Stimulated activated CD4-positive, alpha-beta T cell treated with anti-CD3 and anti-CD28 coated beads, TNF-alpha, amount 100 ng/mL, for 4 hours (primary cell): ENCODE measurements around the gene CLMP.
"Not testable (repeated sequence)": the region's sequence is repeated elsewhere in the genome, so short reads cannot be mapped to it uniquely, and the experiment has no call there.

Experiments
- DNase-seq, 3 experiments: peaks; one replicate each; pipeline ENCODE4 v3.0.0-alpha.2; 2020; ENCODE audit warnings: low read depth in 3 of 3

CLMP gene

DNA sequence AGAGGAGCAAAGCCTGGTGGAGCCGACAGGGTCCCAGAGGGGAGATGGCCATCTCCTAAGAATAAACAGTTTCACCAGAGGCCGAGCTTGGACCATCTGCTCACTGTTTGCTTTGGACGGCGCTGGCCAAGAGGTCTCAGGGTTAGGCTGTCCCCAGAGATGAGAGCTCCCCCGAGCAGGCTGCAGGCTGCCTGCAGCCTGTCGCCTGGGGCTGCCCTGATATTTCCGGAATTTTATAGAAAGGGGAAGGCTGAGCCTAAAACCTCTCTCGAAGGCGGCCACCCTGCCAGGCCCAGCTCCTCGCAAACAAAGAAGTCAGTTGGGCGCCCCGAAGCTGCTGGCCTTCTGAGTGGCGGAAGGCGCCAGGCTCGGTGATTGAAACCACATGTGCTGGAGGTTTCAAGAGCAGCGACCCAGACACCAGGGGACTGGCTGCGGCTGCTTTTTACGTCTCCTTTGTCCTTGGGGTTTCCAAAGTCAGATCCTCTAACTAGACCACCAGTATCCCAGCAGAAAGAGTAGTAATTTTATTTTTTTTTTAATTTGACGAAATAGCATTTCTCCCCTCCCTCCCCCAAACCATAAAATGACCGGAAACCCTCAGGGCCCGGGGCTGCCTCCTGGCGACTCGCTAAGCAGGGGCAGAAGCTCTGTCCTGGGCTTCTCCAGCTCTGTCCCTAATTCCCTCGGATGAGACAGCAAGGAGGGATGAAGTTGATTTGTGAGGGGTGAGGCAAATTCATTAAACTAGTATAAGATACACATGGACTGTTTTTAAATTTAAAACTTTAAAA, 57.4 kb downstream of the CLMP start:
- no peak for DNase-seq

DNA sequence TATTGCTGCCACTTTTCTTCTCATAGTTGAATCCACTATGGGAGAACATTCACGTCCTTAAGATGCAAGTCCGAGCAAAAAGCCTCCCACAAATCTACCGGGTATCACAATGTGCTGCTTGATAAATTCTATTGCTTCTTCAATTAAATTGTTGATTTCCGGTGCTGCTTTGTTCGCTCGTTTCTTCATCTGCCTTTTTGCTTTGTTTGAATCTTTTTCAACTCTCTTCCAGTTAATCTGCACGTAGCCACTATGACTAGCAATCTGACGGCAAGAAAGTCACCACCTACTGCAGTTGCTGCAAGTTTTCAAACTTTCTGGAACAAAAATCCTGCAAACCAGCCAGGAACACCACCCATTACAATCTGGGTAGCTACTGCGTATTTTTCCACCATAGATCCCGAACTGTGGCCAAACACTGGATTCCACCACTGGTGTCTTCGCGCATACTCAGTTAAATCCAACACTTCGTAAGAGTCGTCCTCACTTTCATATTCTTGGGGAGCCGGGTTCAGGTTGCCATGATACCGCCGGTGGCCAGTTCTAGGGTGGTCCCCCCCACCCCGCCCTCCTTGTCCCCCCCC, 59.1 kb downstream of the CLMP start:
- DNase-seq: no peak

DNA sequence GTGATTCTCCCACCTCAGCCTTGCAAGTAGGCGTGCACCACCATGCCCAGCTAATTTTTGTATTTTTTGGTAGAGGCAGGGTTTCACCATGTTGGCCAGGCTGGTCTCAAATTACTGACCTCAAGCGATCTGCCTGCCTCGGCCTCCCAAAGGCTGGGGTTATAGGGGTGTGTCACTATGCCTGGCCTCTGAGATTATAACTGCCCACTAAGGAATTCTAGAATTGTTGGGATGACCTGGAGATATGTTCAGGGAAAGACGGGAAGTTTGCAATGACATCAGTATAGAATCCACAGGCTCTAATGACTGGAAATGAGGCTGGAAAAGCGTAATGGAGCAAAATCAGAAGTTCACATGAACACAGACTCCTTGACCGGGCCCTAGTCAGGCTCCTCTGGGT, 62.2 kb downstream of the CLMP start:
- DNase-seq: no peak

DNA sequence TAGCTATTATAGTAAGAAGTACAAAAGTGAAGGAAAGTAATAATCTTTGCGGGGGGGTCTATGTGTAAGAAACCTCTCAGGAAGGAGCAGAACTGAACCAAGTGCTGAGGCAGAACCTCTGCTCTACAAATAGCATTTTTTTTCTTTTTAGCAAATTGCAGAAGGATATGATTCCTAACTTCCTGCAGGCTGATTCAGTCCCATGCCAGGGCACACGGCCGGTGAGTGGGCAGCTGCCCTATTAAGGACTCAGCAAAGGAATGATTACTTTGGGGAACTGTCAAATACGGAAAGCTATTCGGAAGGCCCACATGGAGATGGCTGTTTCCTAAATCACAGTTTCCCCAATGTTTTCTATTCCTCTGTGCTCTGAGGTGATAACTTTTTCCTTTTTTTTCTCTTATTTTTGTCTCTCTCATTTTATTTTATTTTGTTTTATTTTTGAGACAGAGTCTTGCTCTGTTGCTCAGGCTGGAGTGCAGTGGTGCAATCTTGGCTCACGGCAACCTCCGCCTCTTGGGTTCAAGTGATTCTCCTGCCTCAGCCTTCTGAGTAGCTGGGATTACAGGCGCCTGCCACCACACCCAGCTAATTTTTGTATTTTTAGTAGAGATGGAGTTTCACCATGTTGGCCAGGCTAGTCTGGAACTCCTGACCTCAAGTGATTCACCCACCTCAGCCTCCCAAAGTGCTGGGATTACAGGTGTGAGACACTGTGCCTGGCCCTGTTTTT, 62.8 kb downstream of the CLMP start:
- DNase-seq: not testable (repeated sequence)

DNA sequence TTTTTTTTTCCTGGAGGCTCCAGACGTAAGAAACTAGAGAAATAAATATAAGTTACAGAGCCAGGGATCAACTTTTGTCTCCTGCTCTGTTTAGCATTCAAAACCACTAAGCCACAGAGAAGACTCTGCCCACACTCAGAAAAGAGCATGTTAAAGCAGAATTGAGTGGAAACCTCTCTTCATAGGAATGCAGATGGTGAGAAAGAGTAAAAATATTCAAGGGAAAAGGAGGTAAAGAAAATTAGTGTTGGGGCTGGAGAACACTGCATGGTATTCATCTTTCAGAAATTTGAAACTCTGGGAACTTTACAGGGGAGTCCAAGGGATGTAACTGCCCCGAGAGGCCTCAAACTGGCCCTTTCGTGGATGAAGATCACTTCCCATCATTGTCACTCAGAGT, 65.1 kb downstream of the CLMP start:
- no peak for DNase-seq

DNA sequence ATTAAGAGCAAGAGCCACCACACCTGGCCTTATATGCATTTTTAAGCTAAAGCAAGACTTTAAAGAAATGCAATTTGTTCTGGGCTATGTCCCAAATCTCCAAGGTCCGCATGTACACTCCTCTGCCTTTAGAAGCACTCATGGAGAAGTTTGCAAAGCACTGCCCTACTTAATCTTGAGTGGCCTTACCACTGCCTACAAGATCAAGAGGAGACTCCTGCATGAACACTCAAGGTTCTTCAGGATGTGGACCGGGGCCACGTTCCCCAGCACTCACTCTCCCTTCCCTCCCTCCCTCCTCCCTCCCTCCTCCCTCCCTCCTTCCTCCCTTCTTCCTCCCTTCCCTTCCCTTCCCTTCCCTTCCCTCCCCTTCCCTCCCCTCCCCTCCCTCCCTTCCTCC, 69.9 kb downstream of the CLMP start:
- DNase-seq: no peak

DNA sequence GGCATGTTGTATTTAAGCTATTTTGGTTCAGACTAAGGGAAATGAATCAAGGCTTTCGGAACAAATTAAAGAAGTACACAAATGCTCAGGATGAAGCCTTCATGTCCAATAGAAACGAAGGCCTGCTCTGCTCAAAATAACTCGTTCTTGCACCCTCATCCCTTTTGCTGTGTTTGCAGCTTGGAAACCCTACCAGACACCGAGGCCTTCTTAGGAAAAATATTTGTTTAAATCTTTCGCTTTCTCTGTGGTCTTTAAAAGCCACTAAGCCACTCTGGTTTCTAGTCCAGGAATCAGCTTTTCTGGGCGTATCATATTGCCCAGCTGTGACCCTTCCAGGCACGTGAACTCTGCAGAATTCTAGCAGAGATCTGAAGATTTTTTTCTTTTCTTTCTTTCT, 72.2 kb downstream of the CLMP start:
- DNase-seq: no peak

DNA sequence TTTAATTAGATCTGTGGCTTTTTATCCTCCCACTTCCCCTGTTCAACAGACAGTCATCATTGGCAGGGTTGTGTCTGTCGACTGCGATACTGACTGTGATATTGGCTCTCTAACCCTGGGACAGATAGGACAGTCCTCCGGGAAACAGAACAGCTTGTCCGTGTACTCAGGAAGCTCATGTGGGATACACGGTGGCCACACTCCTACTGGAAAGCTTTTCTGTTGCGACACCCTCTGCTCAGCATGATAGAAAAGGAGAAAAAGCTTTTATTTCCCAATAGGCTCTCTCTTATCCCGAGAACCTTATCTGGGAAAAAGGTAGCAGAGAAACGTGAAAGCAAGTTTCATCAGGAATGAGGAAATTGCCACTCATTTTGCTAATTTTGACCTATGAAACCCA, 72.7 kb downstream of the CLMP start:
- no peak for DNase-seq

DNA sequence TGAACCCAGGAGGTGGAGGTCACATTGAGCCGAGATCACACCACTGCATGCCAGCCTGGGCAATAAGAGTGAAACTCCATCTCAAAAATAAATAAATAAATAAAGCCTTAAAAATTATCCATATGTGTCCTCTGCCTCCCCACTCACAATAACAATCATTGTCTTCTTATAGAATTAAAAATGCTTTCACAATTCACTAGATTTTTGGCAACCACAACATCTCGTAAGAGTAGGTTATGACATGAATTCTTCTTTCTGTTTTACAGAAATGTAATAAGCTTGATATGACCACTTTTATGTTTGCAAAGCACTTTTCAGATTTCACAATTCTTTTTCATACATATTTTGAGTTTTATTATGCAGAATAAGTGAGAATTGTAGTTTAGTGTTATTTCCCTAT, 78.6 kb downstream of the CLMP start:
- no peak for DNase-seq

DNA sequence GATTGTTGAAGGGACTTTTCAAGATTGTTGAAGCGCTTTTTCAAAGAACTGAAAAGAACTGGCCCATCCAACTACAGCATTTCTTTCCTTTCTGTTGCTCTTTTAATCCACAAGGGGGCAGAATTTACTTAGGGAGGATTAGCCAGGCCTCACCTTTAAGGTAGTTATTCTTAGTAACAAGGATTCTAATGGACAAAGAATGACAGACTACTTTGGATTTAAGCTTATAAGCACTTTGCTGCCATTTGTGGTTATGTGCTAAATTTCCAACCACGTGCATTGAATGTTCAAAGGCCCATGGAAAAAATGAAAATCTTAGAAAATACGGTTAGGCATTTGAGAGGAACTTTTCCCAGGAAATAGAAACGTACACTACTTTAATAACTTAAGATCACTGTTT, 83.6 kb downstream of the CLMP start:
- no peak for DNase-seq

DNA sequence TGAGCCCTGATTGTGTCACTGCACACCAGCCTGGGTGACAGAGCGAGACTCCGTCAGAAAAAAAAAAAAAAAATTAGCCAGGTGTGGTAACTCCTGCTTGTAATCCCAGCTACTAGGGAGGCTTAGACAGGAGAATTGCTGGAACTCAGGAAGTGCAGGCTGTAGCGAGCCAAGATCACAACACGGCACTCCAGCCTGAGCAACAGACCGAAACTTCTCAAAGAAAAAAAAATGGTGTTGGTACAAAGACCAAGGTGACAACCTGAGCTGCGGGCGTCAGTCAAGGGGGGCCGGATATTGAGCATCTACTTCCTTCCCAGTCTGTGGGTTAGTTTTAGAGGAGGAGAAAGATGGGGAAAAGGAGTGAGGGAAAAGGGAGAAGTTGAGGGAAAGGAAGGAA, 84.7 kb downstream of the CLMP start:
- DNase-seq: no peak

DNA sequence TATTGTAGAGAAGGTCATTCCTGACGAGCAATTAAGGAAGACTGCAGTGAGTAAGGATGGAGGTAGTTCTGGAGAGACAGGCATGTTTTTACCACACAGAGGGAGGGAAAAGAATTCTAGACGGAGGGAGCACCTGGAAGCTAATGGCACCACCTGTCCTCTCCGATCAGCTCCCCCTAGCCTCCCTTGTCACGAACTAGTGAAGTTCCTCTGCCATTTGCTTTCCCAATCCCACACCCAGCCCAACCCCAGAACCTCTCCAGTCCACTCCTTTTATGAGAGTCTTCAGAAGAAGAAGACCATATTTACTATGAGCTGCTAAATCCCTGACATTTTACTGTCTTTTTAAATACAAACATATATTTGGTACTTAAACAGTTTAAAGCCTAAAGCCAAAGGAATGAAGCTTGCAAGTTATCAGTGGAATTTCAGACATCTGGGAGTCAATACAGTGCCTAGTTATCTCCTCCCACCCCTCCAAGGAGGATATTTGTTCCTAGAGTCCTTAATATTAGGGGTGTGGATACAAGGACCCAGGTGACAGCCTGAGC, 87.0 kb downstream of the CLMP start:
- no peak for DNase-seq

DNA sequence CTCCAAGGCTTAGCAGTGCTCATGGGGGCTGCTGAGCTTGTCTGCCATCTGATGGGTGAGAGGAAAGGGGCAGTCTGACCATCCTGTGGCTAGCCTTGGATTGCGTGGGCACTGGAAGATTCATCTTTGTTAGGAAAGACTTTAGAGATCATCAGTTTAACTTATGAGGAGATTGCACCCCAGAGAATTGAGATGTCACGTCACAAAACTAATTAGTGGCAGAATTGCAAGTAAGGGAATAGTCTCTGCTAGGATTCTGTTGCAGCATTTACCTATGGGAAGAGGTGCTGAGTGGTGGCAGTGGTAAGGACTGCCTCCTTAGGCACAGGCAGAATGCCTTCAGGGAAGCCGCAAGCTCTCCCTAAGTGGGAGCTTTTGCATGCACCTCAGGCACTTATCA, 90.4 kb downstream of the CLMP start:
- no peak for DNase-seq

DNA sequence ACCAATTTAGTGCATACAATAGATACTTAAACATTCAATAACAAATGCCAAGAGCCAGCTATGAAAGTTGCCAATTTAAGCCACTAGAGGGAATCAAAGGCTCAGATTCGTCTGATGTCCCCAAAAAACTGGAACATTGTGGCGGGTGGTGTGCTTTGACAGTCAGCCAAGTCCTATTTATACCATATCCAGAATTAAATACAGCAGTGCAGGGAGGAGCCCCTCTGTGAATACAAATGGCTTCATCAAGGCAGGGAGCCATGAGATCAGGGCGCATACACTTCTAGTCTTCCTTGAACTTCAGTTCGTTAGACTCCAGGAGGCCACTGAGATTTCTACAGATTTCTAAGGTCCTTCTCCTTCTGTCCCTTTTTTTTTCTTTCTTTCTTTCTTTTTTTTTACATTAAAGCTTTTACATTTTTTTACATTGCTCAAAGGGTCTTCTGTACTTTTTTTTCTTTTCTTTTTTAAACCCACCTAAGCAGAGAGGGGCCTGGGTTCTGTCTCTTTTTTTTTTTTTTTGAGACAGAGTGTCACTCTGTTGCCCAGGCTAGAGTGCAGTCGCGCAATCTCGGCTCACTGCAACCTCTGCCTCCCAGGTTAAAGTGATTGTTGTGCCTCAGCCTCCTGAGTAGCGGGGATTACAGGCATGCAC, 91.6 kb downstream of the CLMP start:
- DNase-seq: no peak

DNA sequence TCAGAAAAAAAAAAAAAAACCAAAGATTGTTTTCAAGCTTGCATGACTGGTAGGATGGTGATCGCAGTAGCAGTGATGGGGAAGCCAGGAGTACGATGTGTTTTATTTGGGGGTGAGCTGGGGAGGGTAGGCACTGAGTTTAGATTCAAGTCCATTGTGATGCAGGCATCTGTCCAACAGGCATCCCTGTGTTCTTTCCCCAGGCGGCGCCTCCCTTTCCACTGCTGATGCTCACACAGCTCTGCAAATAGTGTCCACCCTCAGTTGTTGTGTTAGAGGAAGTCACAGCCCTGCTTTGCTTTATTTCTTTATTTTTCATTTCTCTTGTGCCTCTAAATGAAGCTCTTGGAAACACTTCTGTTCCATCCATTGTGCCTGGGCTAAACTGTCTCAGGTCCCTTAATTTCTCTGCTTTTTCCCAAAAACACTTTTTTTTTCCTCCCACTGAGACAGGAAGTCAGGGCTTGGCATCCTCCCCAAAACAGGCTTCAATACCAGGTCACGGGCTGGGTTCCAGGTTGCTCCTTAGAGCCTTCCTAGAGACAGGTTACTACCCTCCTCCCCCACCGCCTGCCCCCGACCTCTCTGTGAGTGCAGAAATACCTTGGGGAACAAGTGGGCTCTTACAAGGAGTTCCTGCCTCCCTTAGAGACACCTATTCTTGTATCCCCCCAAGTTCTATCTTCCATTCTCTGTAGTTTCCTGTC, 94.5 kb downstream of the CLMP start:
- DNase-seq: no peak

DNA sequence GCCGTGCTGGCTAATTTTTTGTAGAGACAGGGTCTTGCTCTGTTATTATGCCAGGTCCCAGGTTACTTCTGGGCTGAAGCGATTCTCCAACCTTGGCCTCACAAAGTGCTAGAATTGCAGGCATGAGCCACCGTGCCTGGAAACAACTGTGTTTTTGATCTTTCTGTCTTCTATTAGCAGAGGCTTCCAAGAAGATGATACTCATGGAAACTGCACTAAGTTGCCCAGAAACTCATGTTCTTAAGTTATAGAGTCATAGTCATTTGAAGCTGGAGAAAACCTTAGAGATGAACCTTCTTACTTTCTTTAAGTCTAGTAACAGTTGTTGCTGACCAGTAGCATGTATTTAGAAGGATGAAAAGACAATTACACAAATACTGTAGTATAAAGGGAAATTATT, 96.1 kb downstream of the CLMP start:
- no peak for DNase-seq

DNA sequence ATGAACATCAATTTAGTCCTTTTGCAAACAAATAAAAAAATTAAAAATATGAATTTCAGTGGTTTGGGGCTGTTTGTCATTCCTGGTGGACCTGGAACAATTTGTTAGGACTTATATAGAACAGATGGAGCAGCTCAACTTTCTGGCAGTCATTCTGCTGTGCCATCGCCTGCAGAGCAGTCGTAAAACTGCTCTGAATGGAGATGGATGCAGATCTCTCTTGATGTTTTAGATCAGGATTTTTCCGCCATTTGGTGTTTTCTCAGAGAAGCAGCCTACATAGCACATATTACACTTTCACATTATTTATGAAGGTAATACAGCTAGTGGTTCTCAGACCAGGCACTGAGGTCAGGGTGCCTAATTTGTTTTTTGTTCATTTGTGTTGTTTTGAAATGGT, 101.3 kb downstream of the CLMP start:
- no peak for DNase-seq

DNA sequence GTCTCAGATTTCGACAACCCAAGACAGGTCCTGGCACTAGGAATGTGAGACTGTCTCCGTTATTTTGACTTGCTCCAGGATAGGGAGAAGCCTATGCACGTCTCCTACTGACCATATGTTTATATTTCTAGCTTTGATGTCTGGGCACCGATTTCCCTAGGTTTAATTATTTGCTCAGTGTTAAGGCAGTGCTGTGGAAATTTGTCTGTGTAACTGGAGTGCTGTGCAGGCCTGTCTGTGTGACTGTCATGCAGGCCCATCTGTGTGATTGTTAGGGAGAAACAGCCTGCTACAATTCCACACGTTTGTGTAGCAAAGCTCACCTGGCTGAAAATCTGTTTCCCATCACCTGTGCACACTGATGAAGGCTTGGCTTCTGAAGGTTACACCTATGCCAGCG, 103.5 kb downstream of the CLMP start:
- DNase-seq: no peak

DNA sequence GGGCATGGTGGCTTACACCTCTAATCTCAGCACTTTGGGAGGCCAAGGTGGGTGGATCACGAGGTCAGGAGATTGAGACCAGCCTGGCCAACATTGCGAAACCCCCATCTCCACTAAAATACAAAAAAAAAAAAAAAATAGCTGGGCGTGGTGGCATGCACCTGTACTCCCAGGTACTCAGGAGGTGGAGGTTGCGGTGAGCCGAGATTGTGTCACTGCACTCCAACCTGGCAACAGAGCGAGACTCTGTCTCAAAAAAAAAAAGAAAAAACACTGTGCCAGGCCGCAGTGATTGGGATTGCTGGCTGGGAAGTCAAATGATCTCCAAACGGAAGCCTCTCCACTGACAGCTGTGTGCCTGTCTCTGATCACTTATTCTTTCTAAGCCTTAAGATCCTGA, 104.9 kb downstream of the CLMP start:
- DNase-seq: not testable (repeated sequence)

DNA sequence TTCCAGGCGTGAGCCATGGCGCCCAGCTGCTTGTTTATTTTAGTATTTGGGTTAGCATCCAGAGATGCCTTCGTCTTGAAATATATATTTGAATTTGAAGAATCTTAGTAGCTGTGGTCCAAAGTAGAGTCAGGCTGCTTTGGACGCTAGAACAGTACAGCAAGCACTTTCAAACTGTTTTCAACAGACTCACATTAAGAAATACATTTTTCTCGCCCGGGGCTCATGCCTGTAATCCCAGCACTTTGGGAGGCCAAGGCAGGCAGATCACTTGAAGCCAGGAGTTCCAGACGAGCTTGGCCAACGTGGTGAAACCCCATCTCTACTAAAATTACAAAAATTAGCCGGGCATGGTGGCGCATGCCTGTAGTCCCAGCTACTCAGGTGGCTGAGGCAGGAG, 106.2 kb downstream of the CLMP start:
- not testable (repeated sequence) for DNase-seq

DNA sequence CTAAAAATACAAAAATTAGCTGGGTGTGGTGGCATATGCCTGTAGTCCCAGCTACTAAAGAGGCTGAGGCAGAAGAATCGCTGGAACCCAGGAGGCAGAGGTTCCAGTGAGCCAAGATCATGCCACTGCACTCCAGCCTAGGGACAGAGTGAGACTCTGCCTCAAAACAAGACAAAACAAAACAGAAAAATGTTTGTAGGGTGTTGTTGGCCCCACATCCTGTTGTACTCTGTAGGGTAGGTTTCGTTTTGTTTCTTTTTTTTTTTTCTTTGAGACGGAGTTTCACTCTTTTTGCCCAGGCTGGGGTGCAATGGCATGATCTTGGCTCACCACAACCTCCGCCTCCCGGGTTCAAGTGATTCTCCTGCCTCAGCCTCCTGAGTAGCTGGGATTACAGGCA, 107.4 kb downstream of the CLMP start:
- not testable (repeated sequence) for DNase-seq

DNA sequence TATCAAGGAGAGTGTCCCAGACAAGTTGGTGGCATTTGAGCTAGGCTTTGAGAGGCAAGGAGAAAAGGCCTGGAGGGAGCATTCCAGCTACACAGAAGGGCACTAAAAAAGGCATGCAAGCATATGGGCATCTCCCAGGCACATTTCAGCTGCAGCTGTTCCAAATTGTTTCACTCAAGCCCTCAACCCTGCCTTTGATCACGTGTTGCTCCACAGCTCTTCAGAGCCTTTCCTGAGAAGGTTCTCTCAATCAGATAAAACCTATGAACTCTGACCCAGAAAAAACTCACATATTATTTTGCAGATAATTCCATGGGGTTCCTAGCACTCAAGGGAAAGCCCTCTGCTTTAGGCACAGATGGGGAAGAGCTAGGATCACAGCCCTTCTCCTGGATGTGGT, 108.7 kb downstream of the CLMP start:
- no peak for DNase-seq
